Endometrial microvascular endothelial cells (primary cell): ENCODE data around the gene SPATA6. TPM values are rescaled to one million over a fixed set of nuclear protein-coding genes. Genes with fewer than 3 reads are reported as not detected.
"Not testable (repeated sequence)": the region's sequence is repeated elsewhere in the genome, so short reads cannot be mapped to it uniquely, and the experiment has no call there.

Experiments used
- in situ Hi-C: cut with HindIII; loops from 2 replicates; pipeline ENCODE4 v1.10.0; 2017; ENCODE audit warnings: low sequenced_read_pairs, low pct_unique_long_range_greater_than_20kb; ENCODE audit errors: inconsistent ontology term
- total RNA-seq: library from RNA; depleted of rRNA; stranded (reverse); fragments of >200 nt; gene quantifications from one replicate; pipeline ENCODE4 v1.2.3, GENCODE V29; 2015; ENCODE audit errors: inconsistent ontology term

The SPATA6 gene
- total RNA-seq, 1 donor from 2014 or later, result 1.7 TPM

DNA sequence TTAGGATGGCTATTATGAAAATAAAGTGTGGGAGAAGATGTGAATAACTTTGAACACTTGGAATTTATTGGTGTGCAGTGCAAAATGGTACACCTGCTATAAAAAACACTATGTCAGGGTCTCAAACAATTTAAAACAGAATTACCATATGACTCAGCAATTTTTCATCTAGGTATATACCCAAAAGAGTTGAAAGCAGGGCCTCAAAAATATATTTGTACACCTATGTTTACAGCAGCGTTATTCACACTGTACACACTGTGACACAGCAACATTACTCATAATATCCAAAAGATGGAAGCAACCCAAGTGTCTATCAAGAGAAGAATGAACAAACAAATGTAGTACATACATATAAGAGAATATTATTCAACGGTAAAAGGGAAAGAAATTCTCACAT lies 75.8 kb downstream of the SPATA6 start:
- in situ Hi-C loops, result no loop called here

DNA sequence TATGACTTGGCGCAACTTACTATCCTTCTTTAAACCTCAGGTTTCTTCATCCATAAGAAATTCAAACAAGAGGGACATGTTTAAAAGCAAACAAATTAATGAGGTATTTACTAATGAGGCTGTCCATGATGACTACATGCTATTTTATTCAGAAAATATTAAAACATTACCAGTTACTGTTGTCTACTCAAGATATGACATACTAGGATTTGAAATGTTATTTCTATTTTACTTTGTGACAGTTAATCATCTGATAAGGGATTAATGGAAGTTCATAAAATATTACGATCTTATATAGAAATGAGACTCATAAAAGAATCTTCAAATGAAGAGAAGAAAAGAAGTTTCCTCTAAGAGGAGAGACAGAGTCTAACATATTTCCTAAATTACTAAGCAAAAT lies 80.1 kb downstream of the SPATA6 start:
- in situ Hi-C loops, result no loop called here

DNA sequence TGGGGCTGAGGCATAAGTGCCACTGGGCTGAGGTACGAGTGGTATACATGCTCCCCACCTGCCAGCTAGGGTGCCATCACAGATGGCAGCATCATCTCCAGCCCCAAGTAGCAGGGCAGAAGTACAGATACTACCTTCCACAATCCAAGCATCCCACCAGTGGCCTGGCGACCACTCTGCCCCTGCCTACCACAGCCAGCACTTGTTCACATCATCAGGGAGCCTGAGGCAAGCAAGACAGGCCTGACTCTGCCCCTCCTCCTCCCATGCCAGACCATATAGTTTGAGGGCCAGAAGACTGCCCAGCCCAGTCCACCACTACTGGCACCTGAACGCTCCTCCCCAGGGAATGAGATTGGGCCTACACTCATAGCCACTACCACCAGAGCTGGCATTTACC lies 84.6 kb downstream of the SPATA6 start:
- in situ Hi-C loops, result no loop called here

DNA sequence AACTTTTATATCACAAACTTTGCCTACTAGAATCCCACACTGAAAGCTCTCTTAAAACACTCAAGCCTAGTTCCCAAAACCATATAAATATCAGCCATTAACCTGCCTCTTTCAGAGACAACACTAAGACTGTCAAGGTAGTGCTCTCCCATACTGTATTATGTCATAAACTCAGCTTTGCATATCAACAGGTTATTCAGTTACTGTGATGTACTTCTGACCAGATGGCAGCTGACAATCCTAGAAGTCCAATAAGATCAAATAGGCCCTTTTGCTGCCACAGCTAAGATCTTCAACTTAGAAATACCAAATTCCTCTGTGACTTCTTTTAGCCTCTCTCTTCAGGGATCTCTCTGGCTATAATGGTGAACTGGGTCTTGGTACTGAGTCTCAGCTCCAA lies 97.2 kb downstream of the SPATA6 start:
- in situ Hi-C loops, result no loop called here

DNA sequence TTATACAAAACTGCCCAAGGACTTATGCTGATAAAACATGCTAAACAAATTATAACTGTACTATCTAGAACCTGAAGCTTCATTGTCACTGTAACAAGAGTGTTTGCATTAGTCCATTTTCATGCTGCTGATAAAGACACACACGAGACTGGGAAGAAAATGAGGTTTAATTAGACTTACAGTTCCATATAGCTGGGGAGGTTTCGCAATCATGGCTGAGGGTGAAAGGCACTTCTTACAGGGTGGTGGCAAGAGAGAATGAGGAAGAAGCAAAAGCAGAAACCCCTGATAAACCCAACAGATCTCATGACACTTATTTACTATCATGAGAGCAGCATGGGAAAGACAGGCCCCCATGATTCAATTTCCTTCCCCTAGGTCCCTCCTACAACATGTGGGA lies 100.4 kb downstream of the SPATA6 start:
- in situ Hi-C loops, result no loop called here

DNA sequence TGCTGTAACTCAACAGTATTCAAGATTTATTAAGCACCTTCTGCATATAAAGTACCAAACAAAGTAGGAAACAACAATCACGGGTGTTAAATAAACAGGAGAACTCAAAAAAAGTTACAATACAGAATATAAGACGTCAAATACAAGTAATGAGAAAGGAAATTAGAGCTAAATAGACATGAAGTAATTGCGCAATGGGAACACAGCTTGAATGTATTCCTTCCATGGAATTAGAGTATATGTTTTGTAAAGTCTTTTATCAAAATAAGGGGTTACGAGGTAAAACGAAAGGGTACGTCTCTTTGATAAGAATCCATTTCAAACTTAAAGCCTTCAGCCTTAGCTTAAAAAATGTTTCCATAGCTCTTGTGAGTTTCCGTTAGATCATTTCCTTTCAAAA lies 109.1 kb downstream of the SPATA6 start:
- in situ Hi-C loops, result no loop called here

DNA sequence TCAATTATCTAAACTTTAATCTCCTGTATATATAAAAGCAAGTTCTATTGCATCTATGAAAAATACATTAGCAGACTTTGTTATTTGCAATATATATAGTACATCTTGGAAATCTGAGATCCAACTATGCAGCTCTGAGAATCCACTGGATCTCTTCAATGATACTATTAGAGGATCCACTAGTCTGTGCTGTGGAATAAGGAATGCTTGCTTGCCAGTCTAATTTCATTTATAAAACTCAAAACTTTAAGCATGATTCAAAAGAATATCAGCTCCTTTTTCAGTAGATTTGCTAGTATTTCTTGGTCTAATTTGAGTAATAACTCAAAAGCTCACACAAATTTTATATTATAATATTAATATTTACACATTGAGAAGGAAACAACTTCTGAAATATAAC lies 115.1 kb downstream of the SPATA6 start:
- in situ Hi-C loops, result no loop called here

DNA sequence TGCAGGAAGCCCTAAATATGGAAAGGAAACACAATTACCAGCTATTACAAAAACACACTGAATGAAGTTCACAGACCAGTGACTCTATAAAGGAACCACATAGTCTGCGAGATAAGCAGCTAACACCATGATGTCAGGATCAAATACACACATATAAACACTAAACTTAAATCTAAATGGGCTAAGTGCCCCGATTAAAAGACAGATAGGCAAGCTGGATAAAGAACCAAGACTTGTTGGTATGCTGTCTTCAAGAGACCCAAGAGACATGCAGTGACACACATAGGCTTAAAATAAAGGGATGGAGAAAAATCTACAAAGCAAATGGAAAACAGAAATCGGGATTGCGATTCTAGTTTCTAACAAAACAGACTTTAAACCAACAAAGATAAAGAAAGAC lies 127.6 kb downstream of the SPATA6 start:
- in situ Hi-C loops, result no loop called here

DNA sequence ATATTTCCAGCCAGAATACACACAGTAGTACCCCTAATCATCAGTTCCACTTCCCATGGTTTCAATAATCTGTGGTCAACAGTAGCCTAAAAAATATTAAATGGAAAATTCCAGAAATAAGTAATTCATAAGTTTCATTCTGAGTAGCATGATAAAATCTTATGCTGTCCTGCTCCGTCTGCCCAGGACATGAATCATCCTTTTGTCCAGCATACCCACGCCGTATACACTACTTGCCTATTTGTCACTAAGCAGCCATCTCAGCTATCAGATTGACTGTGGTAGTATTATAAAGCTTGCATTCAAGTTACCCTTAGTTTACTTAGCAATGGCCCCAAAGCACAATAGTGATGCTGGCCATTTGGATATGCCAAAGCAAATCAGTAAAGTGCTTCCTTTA lies 130.8 kb downstream of the SPATA6 start:
- in situ Hi-C loops, result no loop called here

DNA sequence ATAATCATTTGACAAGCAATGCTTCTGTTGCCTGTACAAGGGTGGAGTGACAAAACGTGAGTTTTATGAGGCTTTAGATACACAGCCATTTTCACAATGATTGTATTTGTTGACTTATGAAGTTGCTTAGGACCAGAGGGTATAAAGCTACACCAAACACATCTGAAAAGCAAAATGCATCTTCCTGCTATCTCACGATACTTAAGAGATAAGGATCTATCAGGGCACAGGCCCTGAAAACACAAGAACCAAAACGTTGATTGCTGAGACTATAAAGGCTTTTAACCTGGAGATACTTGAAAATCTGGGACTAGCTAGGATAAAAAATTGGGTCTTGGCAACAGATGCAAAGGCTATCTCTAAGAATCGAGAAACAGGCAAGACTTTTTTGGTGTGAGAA lies 133.7 kb downstream of the SPATA6 start:
- in situ Hi-C loops, result no loop called here

DNA sequence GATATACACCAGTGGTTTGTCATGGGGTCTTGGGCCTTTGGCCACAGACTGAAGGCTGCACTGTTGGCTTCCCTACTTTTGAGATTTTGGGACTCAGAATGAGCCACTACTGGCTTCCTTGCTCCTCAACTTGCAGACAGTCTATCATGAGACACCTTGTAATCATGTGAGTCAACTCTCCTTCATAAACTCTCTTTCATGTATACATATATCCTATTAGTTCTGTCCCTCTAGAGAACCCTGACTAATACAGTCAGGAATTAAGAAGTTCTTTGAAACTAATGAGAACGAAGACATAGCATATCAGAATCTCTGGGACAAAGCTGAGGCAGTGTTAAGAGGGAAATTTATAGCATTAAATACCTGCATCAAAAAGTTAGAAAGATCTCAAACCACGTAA lies 138.7 kb downstream of the SPATA6 start:
- in situ Hi-C loops, result no loop called here

DNA sequence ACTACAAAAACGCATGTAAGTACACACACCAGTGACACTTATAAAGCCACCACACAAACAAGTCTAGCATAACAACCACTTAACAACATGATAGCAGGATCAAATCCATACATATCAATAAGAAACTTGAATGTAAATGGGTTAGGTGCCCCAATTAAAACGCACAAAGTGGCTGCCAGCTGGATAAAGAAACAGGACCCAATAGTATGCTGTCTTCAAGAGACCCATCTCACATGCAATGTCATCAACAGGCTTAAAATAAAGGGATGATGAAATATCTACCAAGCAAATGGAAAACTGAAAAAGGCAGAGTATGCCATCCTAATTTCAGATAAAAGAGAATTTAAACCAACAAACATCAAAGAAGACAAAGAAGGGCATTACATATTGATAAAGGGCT lies 139.9 kb downstream of the SPATA6 start:
- in situ Hi-C loops, result no loop called here

DNA sequence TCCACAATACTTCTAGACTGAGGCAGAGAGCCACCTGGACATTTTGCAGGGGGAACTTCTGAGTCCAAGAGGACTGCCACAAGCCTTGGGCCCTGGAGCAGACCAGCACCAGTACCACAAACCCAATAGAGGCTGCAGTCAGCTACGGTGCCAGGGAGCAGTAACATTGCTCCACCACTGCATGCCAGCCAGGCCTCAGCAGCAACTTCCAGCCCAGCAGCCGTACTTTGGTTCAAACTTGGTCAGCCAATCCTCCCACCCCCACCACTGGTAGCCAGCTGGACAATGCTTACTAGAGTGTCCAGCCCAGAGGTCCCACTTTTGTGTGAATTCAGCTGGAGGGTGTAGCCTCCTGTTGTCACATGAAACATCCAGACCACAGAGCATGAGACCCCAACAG lies 142.1 kb downstream of the SPATA6 start:
- in situ Hi-C loops, result no loop called here

DNA sequence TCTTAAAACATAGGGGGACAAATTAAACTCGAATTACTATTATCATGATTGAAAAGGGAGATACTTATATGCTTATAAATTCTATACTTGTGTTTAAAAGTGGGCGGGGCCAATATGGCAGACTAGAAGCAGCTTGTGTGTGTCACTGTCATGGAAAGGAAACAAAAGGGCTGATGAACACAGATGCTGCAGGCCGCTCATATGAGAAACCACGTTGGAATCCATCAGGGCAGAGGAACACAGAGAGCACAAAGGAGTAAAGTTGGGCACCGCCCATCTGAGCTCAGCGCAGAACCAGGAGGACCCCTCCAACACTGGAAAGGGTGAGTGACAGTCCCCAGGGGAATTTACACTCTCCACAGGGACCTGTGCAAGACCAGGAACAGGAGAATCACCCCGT lies 142.5 kb downstream of the SPATA6 start:
- in situ Hi-C loops, result no loop called here

DNA sequence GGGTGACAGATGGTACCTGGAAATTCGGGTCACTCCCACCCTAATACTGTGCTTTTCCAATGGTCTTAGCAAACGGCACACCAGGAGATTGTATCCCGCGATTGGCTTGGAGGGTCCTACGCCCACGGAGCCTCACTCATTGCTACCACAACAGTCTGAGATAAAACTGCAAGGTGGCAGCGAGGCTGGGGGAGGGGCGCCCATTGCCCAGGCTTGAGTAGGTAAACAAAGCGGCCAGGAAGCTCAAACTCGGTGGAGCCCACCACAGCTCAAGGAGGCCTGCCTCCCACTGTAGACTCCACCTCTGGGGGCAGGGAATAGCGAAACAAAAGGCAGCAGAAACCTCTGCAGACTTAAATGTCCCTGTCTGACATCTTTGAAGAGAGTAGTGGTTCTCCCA lies 160.2 kb downstream of the SPATA6 start:
- in situ Hi-C loops, result not testable (repeated sequence)

DNA sequence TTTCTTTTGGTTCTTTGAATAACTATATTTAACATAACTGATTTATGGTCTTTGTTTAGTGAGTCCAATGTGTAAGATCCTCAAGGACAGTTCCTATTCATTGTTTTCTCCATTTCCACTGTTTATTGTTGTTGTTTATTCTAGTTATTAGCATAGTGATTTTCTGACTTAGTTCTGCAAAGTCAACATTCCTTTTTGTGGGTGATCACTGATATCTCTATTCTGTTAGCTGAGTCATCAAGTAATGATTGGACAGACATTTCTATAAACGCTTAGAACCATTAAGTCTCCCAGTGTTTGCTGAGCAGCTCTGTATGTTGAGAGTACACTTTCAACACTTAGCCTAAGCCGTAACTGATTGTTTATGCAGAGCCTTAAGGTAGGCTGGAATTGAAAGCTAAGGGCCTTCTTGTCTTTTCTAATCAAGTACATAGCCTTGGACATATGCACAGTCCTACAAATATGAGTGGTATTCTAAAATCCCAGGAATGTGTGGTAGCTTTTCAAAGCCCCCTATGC lies 162.4 kb downstream of the SPATA6 start:
- in situ Hi-C loops, result no loop called here

DNA sequence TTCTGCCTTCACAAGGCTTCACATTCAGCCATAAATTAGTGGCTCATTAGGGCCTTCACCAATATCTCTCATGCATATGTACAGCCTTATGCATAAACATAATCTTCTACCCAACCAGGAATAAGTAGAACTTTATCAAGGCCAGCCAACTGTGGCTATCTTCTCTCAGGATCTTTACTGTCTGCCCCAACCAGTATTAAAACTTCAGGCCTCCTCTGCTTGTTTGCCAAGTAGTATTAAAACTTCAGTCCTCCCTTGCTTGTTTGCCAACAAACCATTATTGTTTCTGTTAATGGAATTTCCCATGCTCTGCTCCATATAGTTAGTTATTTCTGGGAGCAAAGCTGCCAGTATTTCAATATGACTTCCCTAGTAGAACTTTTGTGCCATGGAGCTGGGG lies 169.4 kb downstream of the SPATA6 start:
- in situ Hi-C loops, result no loop called here

DNA sequence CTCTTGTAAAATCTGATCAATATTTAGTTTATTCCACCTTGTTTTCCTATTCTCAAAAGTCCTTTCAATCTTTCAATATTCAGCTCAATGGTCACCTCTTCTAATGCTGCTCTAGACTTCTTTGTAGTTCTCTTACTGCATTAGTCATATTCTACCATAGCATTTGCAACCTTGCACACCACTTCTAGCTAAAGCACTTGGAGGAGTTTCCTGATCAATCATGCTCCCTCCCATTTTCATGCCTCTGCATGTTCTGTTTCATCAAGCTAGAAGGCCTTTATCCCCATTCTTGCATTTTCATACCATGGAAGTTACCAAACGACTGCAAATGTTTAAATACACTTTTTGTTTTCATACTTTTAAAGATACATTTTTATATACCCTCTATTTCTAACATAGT lies 177.3 kb downstream of the SPATA6 start:
- in situ Hi-C loops, result no loop called here

DNA sequence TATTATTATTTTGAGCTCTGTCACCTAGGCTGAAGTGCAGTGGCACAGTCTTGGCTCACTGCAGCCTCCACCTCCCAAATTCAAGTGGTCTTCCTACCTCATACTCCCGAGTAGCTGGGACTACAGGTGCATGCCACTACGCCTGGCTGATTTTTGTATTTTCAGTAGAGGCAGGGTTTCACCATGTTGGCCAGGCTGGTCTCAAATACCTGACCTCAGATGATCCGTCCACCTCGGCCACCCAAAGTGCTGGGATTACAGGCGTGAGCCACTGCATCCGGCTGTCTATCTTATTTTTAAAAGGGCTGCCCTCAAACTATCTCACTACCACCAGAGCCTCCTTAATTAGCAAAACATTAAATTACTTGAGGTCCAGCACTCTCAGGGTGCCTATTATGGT lies 177.9 kb downstream of the SPATA6 start:
- in situ Hi-C loops, result not testable (repeated sequence)

DNA sequence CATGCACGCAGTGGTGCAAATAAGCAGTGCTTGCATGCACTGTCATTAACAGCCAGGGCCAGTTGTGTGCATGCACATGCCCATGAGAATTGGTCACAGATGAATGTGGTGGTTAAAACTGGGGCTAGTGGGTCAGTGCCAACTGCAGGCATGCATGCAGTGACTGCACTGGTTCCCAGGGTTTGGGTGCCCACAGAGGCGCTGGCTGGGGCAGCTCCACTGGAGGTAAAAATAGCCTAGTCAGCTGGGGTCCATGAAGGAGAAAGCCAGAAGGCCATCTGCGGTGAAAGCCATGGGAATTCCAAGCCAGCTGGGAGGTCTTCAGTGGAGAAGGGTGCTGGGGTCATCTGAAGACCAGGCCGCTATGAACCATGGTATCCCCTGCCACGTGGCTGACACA lies 179.3 kb downstream of the SPATA6 start:
- in situ Hi-C loops, result no loop called here

DNA sequence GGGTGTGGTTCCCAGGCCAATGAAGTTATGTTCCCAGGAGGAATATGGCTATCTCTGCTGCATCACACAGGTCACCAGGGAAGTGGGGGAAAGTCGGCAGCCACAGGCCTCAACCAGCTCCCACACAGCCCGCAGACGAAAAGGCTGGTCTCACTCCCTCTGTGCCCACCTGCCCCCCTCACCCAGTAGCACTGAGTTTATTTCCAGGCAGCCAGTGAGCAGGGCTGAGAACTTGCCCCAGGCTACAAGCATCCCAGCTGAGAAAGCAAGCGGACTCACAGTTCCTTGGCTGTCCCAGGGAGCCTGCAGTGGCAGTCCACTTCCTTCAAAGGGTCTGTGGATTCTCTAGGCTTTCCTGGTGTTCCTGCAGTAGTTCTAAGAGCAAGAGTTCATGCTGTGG lies 180.6 kb downstream of the SPATA6 start:
- in situ Hi-C loops, result no loop called here

DNA sequence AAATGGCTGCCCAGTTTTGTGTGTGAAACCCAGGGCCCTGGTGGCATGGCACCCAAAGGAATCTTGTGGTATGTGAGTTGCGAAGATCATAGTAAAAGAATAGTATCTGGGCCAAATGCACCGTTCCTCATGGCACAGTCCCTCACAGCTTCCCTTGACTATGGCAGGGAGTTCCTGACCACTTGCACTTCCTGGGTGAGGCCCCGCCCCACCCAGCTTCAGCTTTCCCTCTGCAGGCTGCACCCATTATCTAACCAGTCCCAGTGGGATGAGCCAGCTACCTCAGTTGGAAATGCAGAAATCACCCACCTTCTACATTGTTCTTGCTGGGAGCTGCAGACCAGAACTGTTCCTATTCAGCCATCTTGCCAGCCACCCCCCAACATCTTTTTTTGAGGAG lies 186.5 kb downstream of the SPATA6 start:
- in situ Hi-C loops, result no loop called here
